COLO668 (cell line): ENCODE data around the gene VTI1A.

ENCODE experiments used
- DNase-seq: peaks from one replicate; lab custom pipeline; 2025; ENCODE audit not compliant: unreplicated experiment; lab: John Stamatoyannopoulos, UW

Gene VTI1A

DNA sequence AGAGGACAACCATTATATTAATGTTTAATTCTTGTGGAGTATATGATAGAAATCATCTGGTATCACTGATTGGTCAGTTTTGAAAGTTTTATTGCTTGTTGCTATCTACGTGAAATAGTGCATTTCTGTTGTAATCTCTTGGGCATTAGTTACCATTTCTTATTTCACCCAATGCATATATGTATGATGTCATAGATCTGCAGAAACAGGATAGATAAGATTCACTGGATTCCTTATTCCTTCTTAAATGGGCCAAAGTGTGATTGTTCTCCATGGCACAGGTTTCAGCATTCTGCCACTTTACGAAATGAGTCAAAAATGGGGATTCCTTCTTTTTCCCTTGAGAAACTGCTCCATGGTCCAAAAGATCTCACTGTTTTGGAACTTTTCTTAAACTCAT lies 56.6 kb downstream of the VTI1A start:
- no peak for DNase-seq

DNA sequence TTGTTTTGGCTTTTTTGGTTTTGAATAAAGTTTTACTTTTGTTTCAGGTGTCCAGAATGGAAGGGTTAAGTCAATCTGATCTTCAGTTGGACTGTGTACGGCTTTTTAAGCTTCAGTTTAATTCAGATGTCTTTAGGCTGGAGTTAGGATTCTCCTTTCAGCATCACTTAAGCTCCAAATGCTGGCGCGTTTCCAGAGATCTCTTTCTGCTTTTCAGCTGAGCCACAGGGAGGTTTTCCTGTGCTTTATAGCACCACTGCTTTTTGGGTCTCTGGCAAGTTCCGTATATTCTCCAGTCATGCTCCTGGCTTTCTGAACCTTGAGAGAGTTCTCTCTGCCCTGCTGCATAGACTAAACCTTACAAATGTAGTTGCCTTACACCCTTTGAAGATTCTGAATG lies 60.0 kb downstream of the VTI1A start:
- no peak for DNase-seq

DNA sequence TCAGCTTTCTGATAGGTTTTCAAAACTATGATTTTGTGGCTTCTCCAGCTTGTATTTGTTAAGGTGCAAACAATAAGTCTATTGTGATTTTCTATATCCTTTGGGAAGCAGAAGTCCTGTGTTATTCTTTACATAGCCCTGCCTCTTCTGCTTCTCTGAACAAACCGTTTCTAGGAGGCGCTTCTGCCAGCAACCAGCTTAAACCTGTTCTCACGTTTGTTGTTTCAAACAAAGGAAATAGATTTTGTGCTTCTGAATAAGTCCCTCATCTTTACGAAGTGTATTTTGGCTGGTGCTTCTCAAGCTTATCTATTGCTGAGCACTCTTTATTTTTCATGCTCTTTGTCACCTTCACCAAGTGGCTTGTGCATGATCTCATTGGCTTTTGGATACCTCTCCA lies 61.0 kb downstream of the VTI1A start:
- no peak for DNase-seq

DNA sequence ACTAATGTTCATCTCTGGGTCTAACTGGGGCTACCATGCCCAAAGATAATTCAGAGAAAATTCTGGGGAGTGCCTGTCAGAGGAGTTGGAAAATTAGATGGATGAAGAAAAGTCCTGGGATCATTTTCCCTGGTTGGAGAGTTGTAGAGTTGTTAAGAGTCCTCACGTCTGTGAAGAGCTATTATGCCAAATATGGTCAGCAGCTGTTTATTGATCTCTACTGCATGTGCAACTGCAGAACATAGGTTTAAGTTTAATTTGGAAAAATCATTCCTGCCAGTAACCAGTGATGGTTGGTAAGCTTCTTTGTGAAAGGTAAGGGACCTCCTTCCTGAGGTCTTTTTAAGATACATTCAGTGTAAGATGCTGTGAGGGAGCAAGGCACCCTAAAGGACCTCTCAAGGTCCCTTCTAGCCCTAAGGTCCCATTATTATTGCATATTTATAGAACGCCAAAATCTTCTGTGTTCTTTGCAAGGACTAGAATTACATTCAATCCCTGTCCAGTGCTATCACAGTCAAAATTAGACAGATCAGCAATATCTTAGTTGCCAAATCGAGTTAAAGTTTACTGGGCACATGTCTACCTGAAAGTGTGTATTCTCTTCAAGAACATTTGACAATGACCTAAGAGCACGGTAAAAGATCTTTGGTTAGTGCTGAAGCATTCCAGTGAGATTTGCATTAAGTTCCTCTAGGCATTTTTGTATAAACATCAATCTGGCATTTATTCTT lies 62.7 kb downstream of the VTI1A start:
- no peak for DNase-seq

DNA sequence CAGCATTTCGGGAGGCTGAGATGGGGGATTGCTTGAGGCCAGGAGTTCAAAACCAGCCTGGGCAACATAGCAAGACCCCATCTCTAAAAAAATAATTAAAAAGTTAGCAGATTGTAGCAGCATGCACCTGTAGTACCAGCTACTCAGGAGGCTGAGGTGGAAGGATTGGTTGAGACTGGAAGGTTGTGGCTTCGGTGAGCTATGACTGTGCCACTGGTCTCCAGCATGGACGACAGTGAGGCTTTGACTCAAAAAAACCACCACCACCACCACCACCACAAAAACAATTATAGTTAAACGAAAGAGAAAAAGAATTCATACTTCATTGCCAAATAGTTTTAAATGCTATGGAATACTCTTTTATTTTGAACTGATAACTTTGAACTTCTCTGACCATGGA lies 63.4 kb downstream of the VTI1A start:
- DNase-seq, result no peak

DNA sequence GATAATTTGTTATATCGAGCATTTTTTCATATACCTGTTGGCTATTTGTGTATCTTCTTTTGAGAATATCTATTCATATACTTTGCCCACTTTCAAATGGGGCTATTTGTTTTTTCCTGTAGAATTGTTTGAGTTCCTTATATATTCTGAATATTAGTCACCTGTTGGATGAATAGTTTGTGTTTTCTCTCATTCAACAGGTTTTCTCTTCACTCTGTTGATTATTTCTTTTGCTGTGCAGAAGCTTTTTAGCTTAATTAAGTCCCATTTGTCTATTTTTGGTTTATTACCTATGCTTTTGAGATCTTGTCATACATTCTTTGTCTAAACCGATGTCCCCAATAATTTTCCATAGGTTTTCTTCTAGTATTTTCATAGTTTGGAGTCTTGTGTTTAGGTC lies 65.3 kb downstream of the VTI1A start:
- no peak for DNase-seq

DNA sequence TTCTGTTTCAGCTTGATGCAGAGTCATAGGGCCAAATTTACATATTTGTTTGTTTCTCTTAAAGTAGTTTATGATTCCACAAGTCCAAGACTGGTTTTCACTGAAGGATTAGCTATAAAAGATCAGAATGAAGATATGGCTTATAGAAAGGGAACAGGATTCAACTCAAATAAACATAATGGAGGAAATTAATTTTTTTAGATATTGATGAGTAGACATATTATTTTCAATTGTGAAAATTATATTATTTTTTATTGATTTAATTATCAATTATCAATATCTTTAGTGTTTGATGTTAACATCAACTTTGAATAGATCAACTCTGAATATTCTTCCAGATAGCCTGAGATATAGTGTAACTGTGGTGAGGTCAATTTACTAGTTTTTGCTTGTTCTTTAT lies 68.1 kb downstream of the VTI1A start:
- no peak for DNase-seq

DNA sequence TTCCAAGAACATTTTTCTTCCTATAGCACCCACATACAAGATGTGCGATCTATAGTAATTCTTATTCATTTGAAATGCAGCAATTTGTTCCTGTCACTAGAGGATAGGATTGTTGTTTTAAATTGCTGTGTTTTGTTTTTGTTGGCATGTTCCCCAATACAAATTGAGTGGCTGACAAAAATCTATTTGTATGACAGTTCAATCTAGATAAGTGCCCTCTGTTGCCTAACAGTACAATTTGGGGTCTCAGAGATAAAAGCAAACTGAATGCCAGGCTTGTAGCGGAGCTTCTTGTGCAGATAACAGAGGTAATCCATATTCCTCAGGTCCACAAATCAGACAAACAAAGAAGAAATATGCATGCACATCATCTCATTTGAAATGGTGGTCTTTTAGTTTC lies 68.8 kb downstream of the VTI1A start:
- DNase-seq, result no peak

DNA sequence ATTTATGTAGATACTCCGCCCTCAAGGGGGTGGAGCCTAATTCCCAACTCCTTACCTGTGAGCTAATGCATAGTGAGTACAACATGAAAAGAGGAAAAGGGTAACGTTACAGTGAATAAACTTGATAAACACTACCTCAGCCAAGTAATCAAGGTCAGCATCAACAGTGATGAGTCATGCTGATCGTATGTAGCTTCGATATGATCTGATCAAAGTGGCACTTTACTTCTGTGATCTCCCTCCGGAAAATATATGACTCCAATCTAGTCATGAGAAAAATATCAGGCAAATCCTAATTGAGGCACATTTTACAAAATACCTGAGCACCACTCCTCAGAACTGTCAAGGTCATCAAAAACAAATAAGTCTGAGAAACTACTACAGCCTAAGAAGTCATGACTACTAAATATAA lies 70.4 kb downstream of the VTI1A start:
- DNase-seq, result peak; percentile 10

DNA sequence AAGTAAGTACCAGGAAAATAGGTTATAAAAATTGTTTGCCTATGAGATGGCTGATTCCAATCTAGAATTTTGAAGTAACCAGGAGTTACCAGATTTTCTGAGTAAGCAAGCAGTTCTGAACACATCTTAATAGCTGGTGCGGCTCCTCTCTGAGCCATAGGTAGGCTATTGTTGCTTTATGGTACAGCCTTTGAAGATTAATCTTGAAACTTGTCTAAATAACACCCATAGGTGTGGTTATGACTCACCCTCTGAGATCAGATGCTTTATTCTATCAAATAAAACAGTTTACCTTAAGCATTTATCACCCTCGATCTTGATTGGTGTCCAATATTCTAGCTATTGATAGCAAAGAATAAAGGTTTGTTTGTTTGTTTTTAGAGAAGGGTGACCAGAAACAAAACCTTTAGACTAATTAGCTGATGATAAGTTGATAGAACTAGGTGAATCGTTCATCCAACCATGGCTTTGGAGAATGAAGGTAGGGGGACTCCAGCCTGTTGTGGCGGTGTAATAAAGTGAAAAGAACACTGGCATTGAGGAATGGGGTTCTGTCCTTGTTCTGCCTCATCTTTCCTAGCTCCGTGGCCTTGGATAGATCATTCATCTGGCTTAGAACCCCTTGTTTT lies 72.2 kb downstream of the VTI1A start:
- DNase-seq, result no peak

DNA sequence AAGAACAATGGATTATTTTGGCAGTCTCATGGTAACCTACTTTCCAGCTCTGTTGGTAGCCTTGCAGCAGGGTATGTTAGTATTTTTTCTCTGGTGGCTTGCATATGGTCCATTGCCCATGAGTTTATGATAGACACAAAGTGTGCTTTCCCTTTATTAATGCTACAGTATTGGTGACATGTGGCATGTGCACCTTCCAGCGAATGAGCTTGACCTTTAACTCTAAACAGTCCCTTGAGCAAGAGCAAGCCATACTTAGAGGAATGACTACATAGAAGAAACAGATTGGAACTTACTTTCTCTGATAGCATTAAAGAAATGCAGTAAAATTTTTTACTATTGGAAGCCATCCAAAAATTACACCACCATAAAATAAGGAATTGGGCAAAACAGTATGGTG lies 73.9 kb downstream of the VTI1A start:
- DNase-seq, result no peak

DNA sequence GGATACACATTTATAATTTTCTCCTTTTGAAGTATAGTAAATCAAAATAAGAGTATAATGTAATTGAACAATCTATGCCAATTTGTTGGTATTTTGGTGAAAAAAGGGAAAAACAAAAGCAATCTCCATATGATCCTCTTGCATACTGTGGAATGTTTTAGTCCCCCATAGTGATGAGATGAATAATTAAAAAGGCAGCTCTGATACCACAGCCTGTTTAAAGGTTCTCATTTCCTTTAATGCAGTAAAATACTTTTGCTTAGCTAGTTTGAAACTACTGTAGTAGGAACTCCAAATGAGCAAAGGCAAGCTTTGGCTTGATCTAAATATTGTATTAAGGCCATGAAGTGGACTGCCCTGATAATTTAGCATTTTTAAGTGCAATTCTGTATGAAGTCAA lies 77.6 kb downstream of the VTI1A start:
- DNase-seq, result no peak

DNA sequence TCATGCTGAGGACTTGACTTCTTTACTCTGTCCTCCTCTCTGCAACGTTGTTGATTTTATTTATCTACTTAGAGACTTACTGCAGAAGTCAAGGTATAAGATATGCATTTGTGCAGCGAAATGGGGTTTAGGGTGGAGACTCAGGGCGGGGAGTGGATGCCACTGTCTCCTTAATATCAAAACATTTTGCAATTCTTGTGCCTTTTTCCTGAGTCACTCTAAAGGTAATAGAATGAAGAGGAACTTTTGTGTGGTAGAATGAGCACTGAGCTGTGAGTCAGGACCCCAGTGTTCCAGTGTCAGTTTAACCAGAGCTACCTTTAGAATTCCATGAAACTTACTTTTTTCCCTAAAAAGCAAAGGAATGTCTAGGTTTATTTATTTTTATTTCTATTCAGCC lies 78.2 kb downstream of the VTI1A start:
- DNase-seq, result no peak

DNA sequence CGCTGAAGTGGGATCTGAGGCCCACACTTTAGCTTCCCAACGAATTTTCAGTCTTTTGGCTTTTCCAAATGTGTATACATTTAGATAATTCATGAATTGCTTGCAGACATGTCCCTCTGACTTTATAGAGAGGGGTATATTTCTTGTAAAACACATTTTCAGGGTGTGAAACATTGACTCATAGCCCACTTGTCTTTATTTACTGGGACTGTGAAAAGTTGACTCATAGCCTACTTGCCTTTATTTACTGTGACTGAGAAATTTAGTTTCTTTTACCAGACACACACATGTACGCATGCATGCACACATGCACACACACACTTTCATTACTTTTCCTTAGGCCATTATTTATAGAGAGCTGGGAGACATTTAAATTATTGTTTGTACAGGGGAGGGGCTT lies 79.1 kb downstream of the VTI1A start:
- DNase-seq, result no peak

DNA sequence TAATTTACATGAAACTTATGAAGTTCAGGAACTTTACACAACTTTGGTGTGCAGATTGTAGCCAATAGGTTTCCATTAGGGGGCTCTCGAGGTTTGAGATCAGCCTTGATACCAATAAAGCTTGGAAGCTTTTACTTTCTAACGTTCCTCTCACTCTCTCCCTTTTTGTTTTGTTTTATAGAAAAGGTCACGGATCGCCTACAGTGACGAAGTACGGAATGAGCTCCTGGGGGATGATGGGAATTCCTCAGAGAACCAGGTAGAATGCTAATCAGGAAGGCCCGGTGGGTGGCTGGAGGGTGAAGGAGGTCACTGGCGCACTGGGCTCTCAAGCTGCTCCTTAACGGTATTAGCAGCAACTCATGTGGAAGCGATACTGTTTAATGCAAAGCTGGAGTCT lies 79.9 kb downstream of the VTI1A start:
- DNase-seq, result no peak

DNA sequence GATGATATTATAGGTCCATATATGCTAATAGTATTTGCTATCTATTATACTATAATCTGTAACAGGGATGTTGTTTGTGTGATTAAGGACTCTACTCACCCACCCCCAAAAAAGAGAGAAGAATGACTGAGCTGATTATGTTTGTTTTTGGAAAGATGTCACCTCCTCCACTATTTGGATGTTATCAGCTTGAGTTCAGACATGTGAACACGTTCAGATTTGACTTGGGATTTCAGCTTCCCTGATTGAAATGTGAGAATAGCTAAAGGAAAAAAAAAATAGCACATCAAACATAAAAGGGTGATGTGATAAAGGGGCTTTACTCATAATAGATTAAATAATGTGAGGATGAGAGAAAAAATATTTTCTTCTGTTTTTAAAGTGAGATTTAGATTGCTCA lies 81.2 kb downstream of the VTI1A start:
- DNase-seq, result no peak

DNA sequence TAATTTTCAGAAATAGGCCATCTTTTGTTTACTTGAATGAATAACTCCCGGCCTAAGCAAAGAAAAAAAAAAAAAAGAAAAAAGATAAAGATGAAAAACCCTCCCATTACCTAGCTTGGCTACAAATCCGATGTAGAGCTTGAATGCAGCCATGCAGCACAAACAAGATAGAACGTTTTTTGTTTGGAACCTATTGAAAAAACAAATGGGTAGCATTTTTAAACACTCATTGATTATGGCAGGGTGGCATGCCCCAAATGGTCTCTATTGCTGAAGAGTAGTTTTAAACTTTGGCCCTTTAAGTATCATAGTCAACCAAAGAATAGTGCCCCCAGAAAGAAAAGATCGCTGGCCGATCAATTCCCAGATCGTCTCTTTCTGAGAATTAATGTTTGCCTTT lies 84.4 kb downstream of the VTI1A start:
- DNase-seq, result no peak

DNA sequence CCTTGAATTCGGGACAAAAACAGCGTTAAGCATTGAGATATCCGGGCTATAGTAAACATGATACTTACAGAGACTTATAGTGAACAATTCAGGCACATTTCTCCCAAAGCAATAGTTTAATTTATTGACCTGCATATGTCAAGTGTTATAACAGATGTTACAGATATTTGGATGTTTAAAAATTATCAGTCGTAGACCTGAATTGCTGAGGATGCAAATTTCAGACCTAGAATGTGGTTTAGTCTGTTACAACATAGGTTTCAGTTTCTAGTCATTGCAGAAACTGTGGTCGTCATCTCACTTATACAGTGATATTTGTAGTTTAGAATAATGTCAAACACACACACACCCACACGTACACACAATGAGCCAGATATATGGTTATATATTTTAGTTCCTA lies 85.2 kb downstream of the VTI1A start:
- no peak for DNase-seq

DNA sequence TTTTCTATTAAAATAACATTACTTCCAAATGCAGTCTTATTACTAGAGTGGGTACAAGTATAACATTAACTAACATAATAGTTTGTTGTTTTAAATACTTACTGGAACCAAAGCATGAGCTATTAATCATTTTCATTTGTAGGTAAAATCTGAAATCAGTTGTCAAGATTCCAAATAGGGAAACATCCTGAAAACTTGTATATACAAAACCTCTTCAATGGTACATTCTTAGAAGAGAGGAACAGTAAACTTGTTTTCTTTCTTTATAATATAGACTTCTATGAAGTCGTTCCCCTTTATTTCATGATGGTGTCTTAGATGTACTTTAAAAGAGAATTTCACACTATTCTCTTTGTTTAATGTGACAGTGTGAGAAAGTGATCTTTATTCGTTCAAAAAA lies 85.9 kb downstream of the VTI1A start:
- DNase-seq, result no peak

DNA sequence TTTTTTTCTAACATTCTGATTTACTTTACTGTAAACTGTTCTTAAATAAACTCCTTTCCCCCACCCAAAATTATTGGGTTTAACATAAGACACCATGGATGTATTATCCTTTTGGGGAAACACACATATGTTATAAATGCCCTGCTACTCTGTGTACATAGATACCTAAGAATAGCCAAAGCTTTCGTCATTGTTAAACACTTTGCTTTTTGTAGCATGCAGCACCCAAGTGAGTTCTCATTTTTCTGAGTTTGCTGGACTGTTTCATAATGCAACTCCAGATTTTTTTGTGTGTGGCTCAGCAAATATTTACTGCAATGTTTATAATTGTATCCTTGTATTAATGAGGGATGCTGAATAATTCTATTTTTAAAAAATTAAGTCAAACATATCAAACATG lies 86.9 kb downstream of the VTI1A start:
- DNase-seq, result no peak

DNA sequence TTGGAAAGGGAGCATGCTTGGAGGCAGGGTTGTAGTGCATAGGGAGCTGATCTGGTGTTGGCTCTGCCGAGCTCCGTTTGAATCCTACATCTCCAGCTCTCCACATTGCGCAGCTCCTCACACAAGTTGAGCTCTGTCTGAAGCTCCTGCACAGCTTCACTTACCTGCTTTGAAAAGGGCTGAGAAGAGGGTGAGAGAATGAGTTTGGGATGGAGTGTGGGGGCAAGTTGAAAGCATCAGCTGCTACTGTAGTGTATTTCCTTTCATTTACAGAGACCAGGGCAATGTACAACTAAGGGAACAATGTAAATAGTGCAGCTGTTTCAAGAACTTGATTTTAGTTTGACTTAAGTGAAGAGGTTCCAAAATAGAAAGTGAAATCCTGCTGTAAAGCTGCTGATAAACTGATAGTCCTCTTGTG lies 88.5 kb downstream of the VTI1A start:
- DNase-seq, result no peak

DNA sequence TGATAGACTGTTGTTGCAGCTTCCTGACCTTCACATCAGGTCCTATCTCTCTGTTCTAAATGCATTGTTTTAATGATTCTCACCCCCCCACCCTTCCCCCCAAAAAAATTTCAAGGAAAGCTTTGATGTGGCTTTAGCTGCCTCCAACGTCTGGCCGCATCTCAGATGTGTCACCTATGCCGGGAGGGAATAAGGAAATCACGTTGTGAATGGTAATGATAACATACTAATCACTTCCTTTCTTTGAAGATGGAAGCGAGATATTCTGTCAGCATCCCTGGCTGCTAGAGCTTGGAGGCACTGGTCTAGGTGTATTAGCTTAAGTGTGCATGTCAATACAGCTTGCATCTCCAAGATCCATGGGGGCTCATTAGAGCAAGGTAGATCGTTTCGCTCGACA lies 89.6 kb downstream of the VTI1A start:
- no peak for DNase-seq

DNA sequence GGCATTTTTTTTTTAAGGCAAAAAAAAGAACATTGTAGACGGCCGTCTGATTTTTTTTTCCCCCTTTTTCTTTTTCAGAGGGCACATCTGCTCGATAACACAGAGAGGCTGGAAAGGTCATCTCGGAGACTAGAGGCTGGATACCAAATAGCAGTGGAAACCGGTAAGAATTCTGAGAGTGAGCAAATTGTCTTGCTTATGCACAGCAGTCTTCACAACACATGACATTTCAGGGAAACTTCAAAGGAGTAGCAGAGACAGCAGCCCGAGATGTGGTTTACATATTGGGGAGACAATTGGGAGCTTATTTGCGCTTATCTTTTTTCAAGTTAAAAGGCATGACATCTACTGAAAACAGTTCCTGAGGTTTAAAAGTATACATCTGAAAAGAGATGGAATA lies 91.2 kb downstream of the VTI1A start:
- DNase-seq, result no peak
